NCI-H2107 treated with DMSO at 0.1 percent for 48 hours (cell line): ENCODE measurements around the gene EPHB2.

Experiments used
- DNase-seq: peaks from one replicate; lab custom pipeline; 2025; ENCODE audit not compliant: unreplicated experiment; lab: John Stamatoyannopoulos, UW

The EPHB2 gene

GRCh38 chr1:22777388-22778057 lies 66.9 kb downstream of the EPHB2 start:
- no peak for DNase-seq

- no peak for DNase-seq
Measured at GRCh38 chr1:22778408-22778807, 67.8 kb downstream of the EPHB2 start.

GRCh38 chr1:22778862-22779520 lies 68.4 kb downstream of the EPHB2 start:
- no peak for DNase-seq

GRCh38 chr1:22780696-22781095 lies 70.1 kb downstream of the EPHB2 start:
- no peak for DNase-seq

- DNase-seq = no peak
Measured at GRCh38 chr1:22781483-22781882, 70.8 kb downstream of the EPHB2 start.

- no peak for DNase-seq
Measured at GRCh38 chr1:22782406-22782805, 71.8 kb downstream of the EPHB2 start.

GRCh38 chr1:22784317-22784716 lies 73.7 kb downstream of the EPHB2 start:
- DNase-seq = no peak

- no peak for DNase-seq
Measured at GRCh38 chr1:22784737-22785136, 74.1 kb downstream of the EPHB2 start.

- no peak for DNase-seq
Measured at GRCh38 chr1:22786101-22786500, 75.5 kb downstream of the EPHB2 start.

- no peak for DNase-seq
Measured at GRCh38 chr1:22786719-22787489, 76.3 kb downstream of the EPHB2 start.

- no peak for DNase-seq
Measured at GRCh38 chr1:22787636-22788035, 77.0 kb downstream of the EPHB2 start.

- no peak for DNase-seq
Measured at GRCh38 chr1:22788254-22788661, 77.6 kb downstream of the EPHB2 start.

GRCh38 chr1:22789356-22789994 lies 78.8 kb downstream of the EPHB2 start:
- DNase-seq = no peak

GRCh38 chr1:22790232-22791008 lies 79.8 kb downstream of the EPHB2 start:
- DNase-seq = no peak

GRCh38 chr1:22791831-22792347 lies 81.2 kb downstream of the EPHB2 start:
- DNase-seq = no peak

- DNase-seq = no peak
Measured at GRCh38 chr1:22792396-22793160, 81.9 kb downstream of the EPHB2 start.

GRCh38 chr1:22793647-22794046 lies 83.0 kb downstream of the EPHB2 start:
- no peak for DNase-seq

- no peak for DNase-seq
Measured at GRCh38 chr1:22794647-22795365, 84.2 kb downstream of the EPHB2 start.

- no peak for DNase-seq
Measured at GRCh38 chr1:22795366-22795714, 84.7 kb downstream of the EPHB2 start.
